Measurements from ENCODE around the gene PLSCR1.

DNA sequence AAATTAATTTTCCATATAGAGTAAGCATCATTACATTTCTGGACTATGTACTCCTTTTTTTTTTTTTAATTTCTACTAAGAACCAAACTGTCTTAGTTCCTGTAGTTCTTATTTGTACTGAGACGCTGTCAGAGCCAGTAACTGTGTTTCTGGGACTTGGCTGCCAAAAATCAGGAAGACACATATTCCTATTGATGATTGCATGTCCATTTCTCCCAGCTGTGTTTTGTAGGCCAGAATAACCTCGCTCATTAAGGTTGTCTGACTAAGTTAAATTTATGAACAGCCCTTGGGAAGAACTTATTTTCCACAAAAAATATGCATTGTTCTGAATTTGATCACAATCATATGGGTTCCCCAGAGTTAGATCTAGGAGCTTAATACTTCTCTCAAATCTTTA, 31.2 kb upstream of the PLSCR1 start:
- no peak for TF ChIP-seq POLR2A (IDR thresholded peaks at IDR 0.05; ENCODE audit: low read length)
- no peak for TF ChIP-seq GATA1 (IDR thresholded peaks at IDR 0.05; ENCODE audit: low read depth, low read length)
